Measurements from ENCODE around the gene TRAM2. TPM values are rescaled to one million over a fixed set of nuclear protein-coding genes. Genes with fewer than 3 reads are reported as not detected.

TRAM2 gene
- total and polyA plus RNA-seq, 2 of the 4 experiments (the other 2 are of a cell fraction) = 77.2 to 95.7 TPM

DNA sequence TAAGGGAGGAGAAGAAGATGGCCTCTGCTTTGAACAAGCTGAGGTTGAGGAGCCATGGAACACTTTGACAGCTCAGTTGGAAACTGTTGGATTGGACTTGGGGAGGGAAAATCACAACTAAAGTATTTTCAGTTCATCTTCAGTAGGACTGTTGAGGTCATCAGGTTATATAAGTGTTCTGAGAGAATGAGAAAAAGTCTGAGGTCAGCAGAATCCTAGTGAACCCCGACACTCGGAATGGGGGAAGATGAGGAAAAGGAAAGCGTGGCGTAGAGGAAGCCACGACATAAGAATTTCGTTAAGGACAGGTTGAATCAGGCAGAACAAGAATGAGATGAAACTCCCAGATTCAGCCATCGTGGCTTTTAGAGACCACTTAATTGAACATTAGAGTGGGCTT is 4.0 kb upstream of the TRAM2 start:
- Histone ChIP-seq H4K91ac (ENCODE audit: insufficient read depth, low read depth, low read length) (no peak overlapping the region; the same call in 1 of the 2 replicates), H3K23ac (ENCODE audit: low read depth, low read length) (no peak overlapping the region), H3K36me3 (ENCODE audit: control insufficient read depth, insufficient read depth, low read length) (peaks cover 2% of the 10 kb centered on the region; the same call in 1 of the 2 replicates), H4K20me1 (ENCODE audit: insufficient read depth, low read length) (0 out of 2 replicates have a peak, but pooled peaks cover 7% of the 10 kb centered on the region), H3K9me3 (ENCODE audit: control insufficient read depth, insufficient read depth, low read length) (no peaks in the 10 kb centered on the region), H3K27me3 (ENCODE audit: control insufficient read depth, insufficient read depth, low read length) (no peaks in the 10 kb centered on the region), H4K8ac (ENCODE audit: low read depth in 2 of 2, low read length in 2 of 2) (no peak overlapping the region), H3K9ac (ENCODE audit: low read depth, low read length) (no peak overlapping the region), H4K5ac (ENCODE audit: low read depth, low read length) (no peak overlapping the region), H2BK5ac (ENCODE audit: low read depth, low read length, poor library complexity, severe bottlenecking) (no peak overlapping the region), H3K4me3 (ENCODE audit: insufficient read depth, low read depth, low read length) (no peak overlapping the region), H3K4me2 (ENCODE audit: low read depth, low read length) (no peak overlapping the region), H3K56ac (ENCODE audit: extremely low read depth, insufficient read depth, low read length) (no peak overlapping the region), H3K27ac (ENCODE audit: insufficient read depth, low read length) (no peak overlapping the region), H3K4ac (ENCODE audit: low read depth, low read length) (no peak overlapping the region), H2BK120ac (ENCODE audit: low read depth, low read length) (no peak overlapping the region), H3K4me1 (ENCODE audit: control insufficient read depth, insufficient read depth, low read length) (no peaks in the 10 kb centered on the region), H3K14ac (replicated peaks; ENCODE audit: low read depth, low read length) (no peak overlapping the region), H2AK5ac (ENCODE audit: low read depth, low read length) (no peak overlapping the region), H3K9me1 (ENCODE audit: insufficient read depth, low read length) (0 out of 2 replicates have a peak, but pooled peaks cover 4% of the 10 kb centered on the region), H2AK9ac (replicated peaks; ENCODE audit: low read depth, low read length, poor library complexity) (no peak overlapping the region), H2AFZ (replicated peaks; ENCODE audit: low read length, poor library complexity) (no peak overlapping the region), H3K79me1 (ENCODE audit: low read depth in 1 of 2, low read length in 2 of 2) (peaks cover 0 to 15% of the 10 kb centered on the region in 2 experiments; a peak in 3 of 4 replicates), H2BK15ac (ENCODE audit: low read depth, low read length) (no peak overlapping the region), H3K18ac (ENCODE audit: low read depth, low read length) (no peak overlapping the region), H2BK20ac (ENCODE audit: low read depth, low read length) (no peak overlapping the region)
- intact Hi-C loops (cut with micrococcal nuclease) = no loop called here
- TF ChIP-seq MAFK (IDR thresholded peaks at IDR 0.05; ENCODE audit: low read depth, low read length) (peak; percentile 64), NFE2L2 (IDR thresholded peaks at IDR 0.05; ENCODE audit: low read depth, low read length) (no peak), CEBPB (IDR thresholded peaks at IDR 0.05; ENCODE audit: low read depth, low read length) (no peak)
- TF ChIP-seq, protein P1, sequence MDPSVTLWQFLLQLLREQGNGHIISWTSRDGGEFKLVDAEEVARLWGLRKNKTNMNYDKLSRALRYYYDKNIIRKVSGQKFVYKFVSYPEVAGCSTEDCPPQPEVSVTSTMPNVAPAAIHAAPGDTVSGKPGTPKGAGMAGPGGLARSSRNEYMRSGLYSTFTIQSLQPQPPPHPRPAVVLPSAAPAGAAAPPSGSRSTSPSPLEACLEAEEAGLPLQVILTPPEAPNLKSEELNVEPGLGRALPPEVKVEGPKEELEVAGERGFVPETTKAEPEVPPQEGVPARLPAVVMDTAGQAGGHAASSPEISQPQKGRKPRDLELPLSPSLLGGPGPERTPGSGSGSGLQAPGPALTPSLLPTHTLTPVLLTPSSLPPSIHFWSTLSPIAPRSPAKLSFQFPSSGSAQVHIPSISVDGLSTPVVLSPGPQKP (IDR thresholded peaks at IDR 0.05; ENCODE audit: borderline replicate concordance, low read depth, low read length) = no peak
- POLR2A ChIA-PET (ENCODE audit: unreplicated experiment) = no interaction called here
- dilution Hi-C loops (cut with HindIII; ENCODE audit: low sequenced_read_pairs, unreplicated experiment) = no loop called here
- DNase-seq = no peak
- in situ Hi-C loops (cut with MboI; ENCODE audit: low sequenced_read_pairs) = no loop called here
- no TSS peak for BruUV-seq (replicated peaks)
- CTCF ChIA-PET = no interaction called here
- 98% methylated on average over 6 of the region's 7 CpGs; no CpG with 5 or more reads in 1 of the 2 experiments for WGBS, 2 experiments (ENCODE audit: extremely low coverage in 2 of 2, insufficient read length in 1 of 2)
- ATAC-seq (ENCODE audit: low read depth) = no peak

All from IMR-90 (cell line).